GM21526 (cell line): ENCODE measurements around the gene SLC38A8.

ENCODE experiments used
- ATAC-seq: cut with Tn5 transposase; IDR thresholded peaks from one replicate; pipeline ENCODE4 v1.9.1; 2021; ENCODE audit warnings: moderate library complexity; ENCODE audit not compliant: unreplicated experiment, low FRiP score

Gene SLC38A8

GRCh38 chr16:84069540-84069939, 26.9 kb upstream of the SLC38A8 start:
- ATAC-seq, result no peak

GRCh38 chr16:84068783-84069462, 26.3 kb upstream of the SLC38A8 start:
- no peak for ATAC-seq

- no peak for ATAC-seq
These were observed 25.4 kb upstream of the SLC38A8 start for GRCh38 chr16:84068041-84068440.

GRCh38 chr16:84067640-84068039, 25.0 kb upstream of the SLC38A8 start:
- ATAC-seq, result no peak

- ATAC-seq, result no peak
These were observed 23.0 kb upstream of the SLC38A8 start for GRCh38 chr16:84065536-84066132.

- ATAC-seq, result no peak
These were observed 21.4 kb upstream of the SLC38A8 start for GRCh38 chr16:84063980-84064379.

GRCh38 chr16:84062734-84063640, 20.4 kb upstream of the SLC38A8 start:
- no peak for ATAC-seq

GRCh38 chr16:84061236-84061819, 18.7 kb upstream of the SLC38A8 start:
- ATAC-seq, result no peak

- no peak for ATAC-seq
These were observed 17.6 kb upstream of the SLC38A8 start for GRCh38 chr16:84059946-84060901.

- ATAC-seq, result no peak
These were observed 16.5 kb upstream of the SLC38A8 start for GRCh38 chr16:84059111-84059510.

GRCh38 chr16:84058664-84059063, 16.1 kb upstream of the SLC38A8 start:
- no peak for ATAC-seq

GRCh38 chr16:84058211-84058610, 15.6 kb upstream of the SLC38A8 start:
- ATAC-seq, result no peak

- ATAC-seq, result no peak
These were observed 14.3 kb upstream of the SLC38A8 start for GRCh38 chr16:84056933-84057332.

- no peak for ATAC-seq
These were observed 13.4 kb upstream of the SLC38A8 start for GRCh38 chr16:84055801-84056634.

GRCh38 chr16:84055366-84055765, 12.8 kb upstream of the SLC38A8 start:
- ATAC-seq, result no peak

GRCh38 chr16:84054916-84055315, 12.3 kb upstream of the SLC38A8 start:
- no peak for ATAC-seq

- no peak for ATAC-seq
These were observed 11.7 kb upstream of the SLC38A8 start for GRCh38 chr16:84054271-84054670.

GRCh38 chr16:84053237-84053636, 10.6 kb upstream of the SLC38A8 start:
- no peak for ATAC-seq

GRCh38 chr16:84052071-84052622, 9.6 kb upstream of the SLC38A8 start:
- no peak for ATAC-seq
